Tibial nerve (tissue), 4 donors: Measurements from ENCODE around the gene GNAQ. TPM values are rescaled to one million over a fixed set of nuclear protein-coding genes. Genes with fewer than 3 reads are reported as not detected.

ENCODE experiments used
- DNase-seq, 2 donors: peaks; one replicate each; pipeline ENCODE4 v3.0.0-alpha.2; 2019; ENCODE audit warnings: low spot score in 2 of 2
- H3K27ac ChIP-seq, 4 donors: fragments of 200-600 bp; sonication (generic) in 3 of 4; one replicate each; pipeline ENCODE4 v1.5.1; 2017 to 2019; ENCODE audit warnings: mild to moderate bottlenecking in 1 of 4
- H3K27me3 ChIP-seq, 2 donors: fragments of 200-600 bp; sonication (generic) in 1 of 2; one replicate each; pipeline versions ENCODE4 v1.5.1 to v1.6.0; 2017 to 2019
- H3K36me3 ChIP-seq, 3 donors: fragments of 200-600 bp; sonication (generic); one replicate each; pipeline ENCODE4 v1.5.1; 2018 to 2019
- H3K4me1 ChIP-seq, 4 donors: fragments of 200-600 bp; sonication (generic) in 3 of 4; one replicate each; pipeline ENCODE4 v1.5.1; 2017 to 2019
- H3K4me3 ChIP-seq, 4 donors: fragments of 200-600 bp; sonication (generic) in 3 of 4; one replicate each; pipeline ENCODE4 v1.5.1; 2017 to 2019; ENCODE audit warnings: mild to moderate bottlenecking in 1 of 4, moderate library complexity in 1 of 4
- H3K9me3 ChIP-seq, 4 donors: fragments of 200-600 bp; sonication (generic) in 3 of 4; one replicate each; pipeline ENCODE4 v1.5.1; 2017 to 2019
- CTCF ChIP-seq, 5 experiments: fragments of 200-600 bp in 3 of 5; fragments of 450-650 bp in 2 of 5; sonication (generic) in 3 of 5; IDR thresholded peaks; one replicate each; pipeline ENCODE4 v1.5.1; 2016 to 2019; ENCODE audit warnings: antibody characterized with exemption in 5 of 5, mild to moderate bottlenecking in 3 of 5, moderate library complexity in 2 of 5
- EP300 ChIP-seq, 2 donors: sonication (generic); formaldehyde crosslinking; IDR thresholded peaks; one replicate each; pipeline ENCODE4 v1.6.1; 2017; ENCODE audit warnings: antibody characterized with exemption in 2 of 2, mild to moderate bottlenecking in 1 of 2
- POLR2A ChIP-seq, 2 donors: fragments of 450-650 bp; IDR thresholded peaks; one replicate each; pipeline ENCODE4 v1.6.1; 2017; ENCODE audit warnings: antibody characterized with exemption in 2 of 2, mild to moderate bottlenecking in 2 of 2, moderate library complexity in 2 of 2
- WGBS, 2 donors: methylation state at CpG; one replicate each; pipeline ENCODE4 v1.1.5; 2018; 5-methylcytosine and 5-hydroxymethylcytosine counted together
- total RNA-seq, 4 donors: library from RNA; depleted of rRNA; stranded (reverse); fragments of >200 nt; gene quantifications; one replicate each; pipeline ENCODE4 v1.1.0, GENCODE V29; 2016

GNAQ gene
- total RNA-seq, 4 donors from 2014 or later: 38.7 to 50.3 (median 41.6) TPM

- no peaks in the 10 kb centered on the region for H3K9me3 ChIP-seq
- peaks cover 0 to 43% (median 11%) of the 10 kb centered on the region in 4 donors for H3K4me1 ChIP-seq
- no peak for TF ChIP-seq POLR2A (IDR thresholded peaks at IDR 0.05)
- TF ChIP-seq CTCF (IDR thresholded peaks at IDR 0.05): no peak
- TF ChIP-seq EP300 (IDR thresholded peaks at IDR 0.05): no peak
- no peaks in the 10 kb centered on the region for H3K36me3 ChIP-seq
- peak overlapping the region in 2 of 4 donors; percentile 14 to 36 for H3K27ac ChIP-seq
- no peak overlapping the region for H3K4me3 ChIP-seq
- DNase-seq: no peak
- no peaks in the 10 kb centered on the region for H3K27me3 ChIP-seq
Measured at GRCh38 chr9:77926371-77926878, 105.2 kb downstream of the GNAQ start.

- Histone ChIP-seq H3K27me3 (no peaks in the 10 kb centered on the region), H3K9me3 (no peaks in the 10 kb centered on the region), H3K36me3 (peaks cover 0 to 26% (median 0%) of the 10 kb centered on the region in 3 donors), H3K4me1 (peaks cover 0 to 37% (median 11%) of the 10 kb centered on the region in 4 donors), H3K27ac (no peak overlapping the region), H3K4me3 (no peak overlapping the region)
- DNase-seq: no peak
- TF ChIP-seq POLR2A (IDR thresholded peaks at IDR 0.05) (no peak), CTCF (IDR thresholded peaks at IDR 0.05) (no peak), EP300 (IDR thresholded peaks at IDR 0.05) (no peak)
- 81 to 83% methylated on average over 5 of the region's 5 CpGs for WGBS, 2 donors
Measured at GRCh38 chr9:77922591-77922990, 109.0 kb downstream of the GNAQ start.

GRCh38 chr9:77917800-77918199, 113.8 kb downstream of the GNAQ start:
- 68 to 78% methylated on average over 3 of the region's 3 CpGs for WGBS, 2 donors
- no peak for TF ChIP-seq EP300 (IDR thresholded peaks at IDR 0.05)
- TF ChIP-seq POLR2A (IDR thresholded peaks at IDR 0.05): no peak
- TF ChIP-seq CTCF (IDR thresholded peaks at IDR 0.05): no peak
- Histone ChIP-seq H3K27me3 (no peaks in the 10 kb centered on the region), H3K36me3 (peaks cover 0 to 31% (median 0%) of the 10 kb centered on the region in 3 donors), H3K4me1 (peaks cover 0 to 28% (median 0%) of the 10 kb centered on the region in 4 donors), H3K27ac (no peak overlapping the region), H3K9me3 (no peaks in the 10 kb centered on the region), H3K4me3 (no peak overlapping the region)
- no peak for DNase-seq

GRCh38 chr9:77916820-77917219, 114.8 kb downstream of the GNAQ start:
- Histone ChIP-seq H3K36me3 (peaks cover 0 to 33% (median 0%) of the 10 kb centered on the region in 3 donors), H3K27ac (peak overlapping the region in 1 of 4 donors; percentile 12), H3K4me3 (no peak overlapping the region), H3K9me3 (no peaks in the 10 kb centered on the region), H3K27me3 (no peaks in the 10 kb centered on the region), H3K4me1 (peaks cover 0 to 33% (median 0%) of the 10 kb centered on the region in 4 donors)
- no peak for DNase-seq
- no peak for TF ChIP-seq CTCF (IDR thresholded peaks at IDR 0.05)
- TF ChIP-seq POLR2A (IDR thresholded peaks at IDR 0.05): no peak
- no peak for TF ChIP-seq EP300 (IDR thresholded peaks at IDR 0.05)
- 86 to 90% methylated on average over 3 of the region's 3 CpGs for WGBS, 2 donors

- no peak for DNase-seq
Measured at GRCh38 chr9:77916410-77916819, 115.2 kb downstream of the GNAQ start.

More at GRCh38 chr9:77916410-77916819, 115.2 kb downstream of the GNAQ start:
- H3K4me3 ChIP-seq: no peak overlapping the region
- TF ChIP-seq CTCF (IDR thresholded peaks at IDR 0.05) (no peak), POLR2A (IDR thresholded peaks at IDR 0.05) (no peak), EP300 (IDR thresholded peaks at IDR 0.05) (no peak)
- H3K27me3 ChIP-seq: no peaks in the 10 kb centered on the region
- 76 to 78% methylated on average over 4 of the region's 4 CpGs for WGBS, 2 donors
- H3K36me3 ChIP-seq: peaks cover 0 to 33% (median 0%) of the 10 kb centered on the region in 3 donors
- H3K9me3 ChIP-seq: no peaks in the 10 kb centered on the region
- H3K4me1 ChIP-seq: peaks cover 0 to 36% (median 0%) of the 10 kb centered on the region in 4 donors
- no peak overlapping the region for H3K27ac ChIP-seq
